ENCODE data around the gene TMEM132C.

DNA sequence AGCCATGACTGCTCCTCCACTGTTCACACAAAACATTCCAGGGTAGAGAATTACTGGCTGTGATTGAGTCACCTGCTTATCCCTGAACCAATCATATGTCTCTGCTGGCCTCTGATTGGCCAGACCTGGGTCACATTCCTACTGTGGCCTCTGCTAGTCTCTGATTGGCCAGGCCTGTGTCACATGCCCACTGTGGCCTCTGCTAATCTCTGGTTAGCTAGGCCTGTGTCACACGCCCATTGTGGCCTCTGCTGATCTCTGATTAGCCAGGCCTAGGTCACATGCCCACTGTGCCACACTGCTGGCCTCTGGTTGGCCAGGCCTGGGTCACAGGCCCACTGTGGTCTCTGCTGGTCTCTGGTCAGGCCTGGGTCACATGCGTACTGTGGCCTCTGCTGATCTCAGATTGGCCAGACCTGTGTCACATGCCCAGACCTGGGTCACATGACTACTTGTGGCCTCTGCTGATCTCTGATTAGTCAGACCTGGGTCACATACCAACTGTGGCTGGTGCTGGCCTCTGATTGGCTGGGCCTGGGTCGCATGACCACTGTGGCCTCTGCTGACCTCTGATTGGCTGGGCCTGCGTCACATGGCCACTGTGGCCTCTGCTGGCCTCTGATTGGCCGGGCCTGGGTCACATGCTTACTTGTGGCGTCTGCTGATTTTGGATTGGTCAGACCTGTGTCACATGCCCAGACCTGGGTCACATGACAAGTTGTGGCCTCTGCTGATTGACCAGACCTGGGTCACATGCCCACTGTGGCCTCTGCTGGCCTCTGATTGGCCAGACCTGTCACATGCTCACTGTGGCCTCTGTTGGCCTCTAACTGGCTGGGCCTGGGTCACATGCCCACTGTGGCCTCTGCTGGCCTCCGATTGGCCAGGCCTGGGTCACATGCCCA, 305.2 kb downstream of the TMEM132C start:
- TF ChIP-seq CTCF (conservative IDR thresholded peaks at IDR 0.05; ENCODE audit: low read depth in 2 of 2) (no peak), POLR2AphosphoS5 (IDR thresholded peaks at IDR 0.05; ENCODE audit: low read depth) (no peak), EZH2 (IDR thresholded peaks at IDR 0.05; ENCODE audit: low read depth, unreplicated experiment) (no peak)

Data from GM23338 (cell line).